Activated naive CD4-positive, alpha-beta T cell (primary cell): ENCODE results near the gene ETFRF1.
A peak's percentile ranks its signal among the peaks of the same experiment; 100 is the strongest.

Experiments
- DNase-seq, 4 experiments: peaks; one replicate each; lab custom pipeline; 2025; lab: John Stamatoyannopoulos, UW

ETFRF1 gene

DNA sequence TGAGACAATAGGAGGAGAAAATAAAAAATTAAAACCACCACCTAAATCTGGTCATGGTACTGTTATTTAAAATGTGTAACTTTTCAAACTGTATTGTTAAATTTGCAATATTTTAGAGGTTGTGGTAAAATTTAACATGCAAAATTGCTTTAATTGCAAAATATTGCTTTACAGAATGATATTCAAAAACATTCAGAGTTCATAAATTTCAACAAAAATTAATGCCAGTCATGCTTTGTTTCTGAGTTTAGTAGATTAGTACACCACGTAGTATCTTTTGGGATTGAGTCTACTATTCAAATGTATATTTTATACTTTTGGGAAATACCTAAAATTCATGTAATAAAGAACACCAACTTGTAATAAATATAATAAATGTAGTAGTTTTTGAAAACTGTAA is 18.3 kb downstream of the ETFRF1 start:
- DNase-seq = no peak

- no peak for DNase-seq
Measured at GRCh38 chr12:25236190-25236589, 41.2 kb downstream of the ETFRF1 start.

DNA sequence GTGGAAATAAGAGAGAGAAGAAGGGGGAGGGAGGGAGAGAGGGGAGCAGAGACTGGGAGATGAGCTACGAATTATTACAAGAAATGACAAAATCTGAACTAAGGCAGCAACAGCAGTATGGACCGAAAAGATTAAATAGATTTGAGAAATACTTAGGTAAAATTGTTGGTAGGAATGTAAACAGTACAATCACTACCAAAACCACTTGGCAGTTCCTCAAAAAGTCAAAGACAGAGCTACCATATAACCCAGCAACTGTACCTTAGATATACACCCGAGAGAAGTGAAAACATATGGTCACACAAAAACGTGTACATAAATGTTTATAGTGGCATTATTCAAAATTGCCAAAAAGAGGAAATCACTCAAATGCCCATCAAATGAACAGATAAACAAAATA is 41.6 kb downstream of the ETFRF1 start:
- DNase-seq = no peak

- no peak for DNase-seq
Measured at GRCh38 chr12:25241167-25242020, 46.4 kb downstream of the ETFRF1 start.

DNA sequence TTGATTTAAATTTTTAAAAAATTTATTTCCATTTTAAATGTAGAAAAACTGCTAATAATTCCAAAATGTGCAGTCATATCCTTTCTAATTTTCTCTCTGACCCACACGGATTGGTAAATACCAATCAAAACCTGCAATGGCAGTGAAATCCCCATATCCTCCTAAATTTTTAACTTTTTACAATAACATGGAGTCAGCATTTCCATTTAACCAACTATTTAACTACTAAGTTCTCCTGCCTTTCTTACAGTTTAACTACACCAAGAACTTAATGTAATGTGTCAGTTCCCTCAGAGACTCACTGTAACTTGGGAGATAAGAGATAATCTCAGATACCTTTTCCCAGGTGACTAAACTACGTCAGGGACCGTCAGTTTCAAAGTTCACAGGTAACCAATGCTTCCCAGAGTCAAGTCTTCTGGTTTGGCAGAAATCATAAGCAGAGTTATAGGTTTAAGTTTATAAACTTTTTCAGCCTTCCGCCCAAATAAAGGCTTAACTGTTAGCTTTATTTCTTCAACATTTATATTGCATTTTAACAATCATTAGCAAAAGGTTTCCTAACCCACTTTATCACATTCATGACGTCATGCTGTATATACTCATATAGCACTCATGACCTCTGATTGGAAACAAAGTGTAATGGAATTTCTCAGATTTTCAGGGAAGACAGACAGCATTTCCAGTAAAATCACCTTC is 48.1 kb downstream of the ETFRF1 start:
- no peak for DNase-seq

- DNase-seq = no peak
Measured at GRCh38 chr12:25243680-25243990, 48.6 kb downstream of the ETFRF1 start.

DNA sequence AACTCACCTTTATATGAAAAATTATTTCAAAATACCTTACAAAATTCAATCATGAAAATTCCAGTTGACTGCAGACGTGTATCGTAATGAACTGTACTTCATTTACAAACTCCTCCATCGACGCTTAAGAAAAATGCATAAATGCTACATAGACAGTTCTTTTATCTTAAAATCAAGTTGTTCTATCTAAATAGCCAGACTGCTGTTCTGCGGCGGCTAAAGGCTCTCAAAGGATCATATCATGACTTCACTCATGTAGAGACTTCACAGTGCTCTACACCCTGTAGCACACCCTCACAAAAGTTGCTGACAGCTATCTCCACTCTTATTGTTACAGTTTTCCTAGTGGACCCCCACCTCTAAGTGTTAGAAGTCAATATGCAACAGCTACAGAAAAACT is 50.5 kb downstream of the ETFRF1 start:
- DNase-seq = no peak

DNA sequence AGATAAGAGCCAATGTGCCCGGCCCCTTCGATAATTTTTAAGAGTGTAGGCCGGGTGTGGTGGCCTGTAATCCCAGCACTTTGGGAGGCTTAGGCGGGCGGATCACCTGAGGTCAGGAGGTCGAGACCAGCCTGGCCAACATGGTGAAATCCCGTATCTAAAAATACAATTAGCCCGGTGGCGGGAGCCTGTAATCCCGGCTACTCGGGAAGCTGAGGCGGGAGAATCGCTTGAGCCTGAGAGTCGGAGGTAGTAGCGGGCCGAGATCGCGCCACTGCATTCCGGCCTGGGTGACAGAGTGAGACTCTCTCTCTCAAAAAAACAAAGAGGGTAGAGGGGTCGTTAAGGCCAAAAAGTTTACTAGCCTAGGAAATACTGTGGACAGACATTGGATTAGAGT is 53.1 kb downstream of the ETFRF1 start:
- no peak for DNase-seq

DNA sequence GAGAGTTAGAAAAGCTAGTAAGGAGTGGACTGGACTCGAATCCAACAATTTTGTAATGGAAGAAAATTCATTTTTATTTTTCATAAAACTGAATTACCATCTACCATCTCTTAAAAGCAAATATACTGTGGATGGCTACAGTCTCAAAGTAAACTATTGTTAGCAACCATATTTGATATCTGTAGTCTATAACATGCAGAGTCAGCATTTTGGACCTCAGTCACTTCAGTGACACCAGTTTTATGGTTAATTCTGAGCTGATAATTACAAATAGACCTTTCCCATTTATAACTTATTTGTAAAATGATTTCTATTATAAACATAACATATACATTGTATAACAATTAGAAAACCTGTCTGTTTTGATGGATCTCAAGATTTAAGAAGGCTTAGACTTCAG is 53.7 kb downstream of the ETFRF1 start:
- DNase-seq = no peak

DNA sequence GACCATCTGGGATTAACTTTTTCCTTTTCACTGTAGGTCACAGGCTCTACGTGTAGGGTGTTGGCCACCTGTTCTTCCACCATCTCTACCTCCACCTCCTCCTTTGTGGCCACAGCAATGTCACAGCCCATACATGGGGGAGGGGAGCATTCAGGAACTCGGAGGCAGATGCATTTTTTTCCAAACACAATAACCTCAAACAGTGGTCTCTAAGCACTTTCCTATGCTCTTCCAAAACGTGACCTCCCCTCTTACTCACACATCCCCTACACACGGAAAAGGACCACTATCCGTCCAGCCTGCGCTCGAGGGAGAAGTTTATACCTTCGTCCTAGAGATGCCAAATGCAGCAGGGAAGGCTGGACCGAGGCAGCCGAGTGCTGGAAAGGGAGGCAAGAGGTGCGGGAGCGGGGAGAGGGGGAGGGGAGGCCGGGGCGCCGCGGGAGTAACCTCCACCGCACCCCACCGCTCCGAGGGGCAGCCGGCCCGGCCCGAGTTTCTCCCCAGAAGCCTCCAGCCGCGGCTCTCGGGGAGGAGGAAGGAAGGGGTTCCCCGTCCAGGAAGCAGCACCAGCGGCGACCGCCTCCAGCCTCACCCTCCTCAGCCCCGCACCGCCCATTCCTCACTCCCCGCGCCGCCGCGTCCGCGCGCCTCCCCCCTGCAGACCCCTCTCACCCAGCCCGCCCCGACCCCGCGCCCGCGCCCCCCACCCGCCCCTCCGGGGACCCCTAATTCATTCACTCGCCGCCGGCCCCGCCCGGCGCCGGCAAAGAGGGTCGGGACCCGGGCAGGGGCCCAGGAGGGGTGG is 55.1 kb downstream of the ETFRF1 start:
- DNase-seq = peak in 3 of 4 experiments; percentile 16 to 25 (median 22)

DNA sequence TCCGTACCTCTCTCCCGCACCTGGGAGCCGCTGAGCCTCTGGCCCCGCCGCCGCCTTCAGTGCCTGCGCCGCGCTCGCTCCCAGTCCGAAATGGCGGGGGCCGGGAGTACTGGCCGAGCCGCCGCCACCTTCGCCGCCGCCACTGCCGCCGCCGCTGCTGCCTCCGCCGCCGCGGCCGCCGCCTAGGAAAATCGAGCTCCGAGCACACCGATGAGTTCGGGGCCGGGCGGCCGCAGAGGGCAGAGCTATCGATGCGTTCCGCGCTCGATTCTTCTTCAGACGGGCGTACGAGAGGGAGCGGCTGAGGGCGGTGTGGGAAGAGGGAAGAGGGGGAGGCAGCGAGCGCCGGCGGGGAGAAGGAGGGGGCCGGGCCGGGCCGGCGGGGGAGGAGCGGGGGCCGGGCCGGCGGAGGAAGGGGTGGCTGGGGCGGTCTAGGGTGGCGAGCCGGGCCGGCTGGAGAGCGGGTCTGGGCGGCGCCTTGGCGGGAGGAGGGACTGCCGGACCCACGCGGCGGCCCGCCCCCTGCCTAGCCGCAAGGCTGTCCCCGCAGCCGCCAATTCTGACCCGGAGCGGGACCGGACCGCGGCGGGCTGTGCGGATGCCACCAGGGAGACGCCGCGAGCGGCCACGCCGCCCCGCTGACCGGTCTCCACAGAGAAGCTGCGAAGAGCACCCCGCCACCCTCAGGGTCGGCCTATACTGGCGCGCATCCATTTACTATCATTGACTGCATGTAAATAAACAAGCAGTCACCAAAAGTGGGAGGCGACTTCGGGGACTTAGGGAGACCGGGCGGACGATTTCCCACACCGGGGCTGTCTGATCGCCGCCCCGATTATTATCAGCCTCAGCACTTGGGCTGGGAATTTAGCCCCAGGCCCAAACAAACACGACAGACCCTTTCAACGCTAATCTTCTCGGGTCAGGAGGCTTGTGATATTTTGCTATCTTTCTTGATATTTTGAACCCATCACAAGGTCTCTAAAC is 56.0 kb downstream of the ETFRF1 start, which contains the start of gene KRAS:
KRAS (minus strand) TSS at position 186 of the 987 bp plus-strand sequence.
- DNase-seq = peak; percentile 63 to 85 (median 73)

DNA sequence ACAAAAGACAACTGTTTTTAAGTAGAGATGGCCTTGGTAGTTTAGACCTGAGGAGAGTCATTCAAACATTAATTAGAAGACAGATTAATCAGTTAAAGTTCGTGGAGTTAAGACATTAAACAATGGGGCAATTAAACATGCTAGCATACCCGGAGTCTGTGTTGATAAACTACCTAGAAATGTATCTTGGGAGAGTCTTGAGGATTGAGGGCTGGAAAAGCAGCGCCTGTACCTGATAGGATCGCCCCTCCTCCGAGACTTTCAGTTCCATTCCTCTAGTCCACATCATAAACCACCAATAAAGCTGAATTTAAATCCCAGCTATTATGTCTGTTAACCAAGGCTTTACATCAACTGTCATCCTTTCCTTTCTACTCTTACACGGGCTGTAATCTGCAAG is 56.7 kb downstream of the ETFRF1 start:
- no peak for DNase-seq

DNA sequence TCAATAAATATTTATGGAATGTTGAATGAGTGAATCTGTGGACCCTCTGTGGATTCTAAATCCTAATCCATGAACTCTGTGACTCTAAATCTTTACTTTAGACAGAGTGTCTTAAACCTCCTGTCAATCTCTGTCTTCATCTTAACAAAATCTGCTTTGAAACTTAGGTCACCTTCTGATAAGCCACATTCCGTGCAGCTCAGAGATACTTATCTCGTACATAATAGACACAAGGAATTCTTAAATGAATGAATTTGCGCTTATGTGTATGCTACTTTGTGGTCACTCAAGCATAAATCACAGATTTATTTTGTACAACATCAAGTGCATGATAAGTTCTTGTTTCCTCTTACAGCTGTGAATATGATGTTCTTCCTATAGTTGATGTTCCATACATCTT is 57.9 kb downstream of the ETFRF1 start:
- DNase-seq = no peak

GRCh38 chr12:25253371-25254068 is 58.5 kb downstream of the ETFRF1 start:
- no peak for DNase-seq

DNA sequence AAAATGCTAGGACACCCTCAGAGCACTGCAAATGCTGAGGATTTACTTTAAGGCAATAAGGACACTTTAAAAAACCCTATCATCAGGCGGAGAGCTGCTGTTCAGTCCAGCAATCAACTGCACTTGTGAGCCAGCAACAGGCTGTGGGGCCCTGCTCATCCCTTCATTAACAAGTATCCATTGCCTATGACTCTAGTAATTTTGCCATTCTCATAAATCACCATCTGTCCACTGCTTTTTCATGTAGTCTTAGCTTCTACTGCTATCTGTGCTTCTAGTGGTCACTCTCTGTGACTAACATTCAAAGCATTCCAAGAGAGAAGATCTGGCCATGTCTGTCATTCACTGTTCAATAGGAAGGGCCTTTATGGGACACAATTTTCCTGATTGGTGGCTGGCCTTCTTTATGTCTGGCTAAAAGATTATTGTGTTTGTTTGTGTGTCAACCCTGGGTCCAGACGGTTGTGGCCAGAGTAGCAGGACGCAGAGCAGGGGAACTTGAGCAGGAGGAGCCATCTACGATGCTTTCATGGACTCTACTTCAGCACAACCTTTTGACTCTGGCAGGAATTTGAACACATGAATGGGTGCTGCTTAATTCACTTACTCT is 59.3 kb downstream of the ETFRF1 start:
- no peak for DNase-seq
